Panc1 (cell line): ENCODE data around the gene DMAC2. TPM values are rescaled to one million over a fixed set of nuclear protein-coding genes. Genes with fewer than 3 reads are reported as not detected.
"Not testable (repeated sequence)": the region's sequence is repeated elsewhere in the genome, so short reads cannot be mapped to it uniquely, and the experiment has no call there.

Experiments used
- ATAC-seq: fragments of 200-7000 bp; cut with Tn5 transposase; 2 replicates; pipeline ENCODE4 v1.9.1; 2020; ENCODE audit warnings: mild to moderate bottlenecking, moderate library complexity
- Bru-seq: library from RNA; stranded (reverse); fragments of 400-500 nt; gene quantifications from one replicate; lab custom pipeline; 2021; lab: Mats Ljungman, UMichigan
- BruChase-seq, 2 experiments: library from RNA; stranded (reverse); fragments of 400-500 nt; gene quantifications; one replicate each; lab custom pipeline; 2021; lab: Mats Ljungman, UMichigan
- BruUV-seq: library from RNA; stranded (reverse); fragments of 400-500 nt; replicated peaks from 2 replicates; lab custom pipeline; 2021; lab: Mats Ljungman, UMichigan
- CTCF ChIA-PET: fragments of 300-600 bp; sonication (Branson Sonifier 250); formaldehyde crosslinking; loops from one replicate; lab custom pipeline; 2022; ENCODE audit warnings: antibody characterized with exemption; lab: Charles Lee
- POLR2A ChIA-PET: fragments of 300-600 bp; sonication (Branson Sonifier 250); formaldehyde crosslinking; loops from one replicate; lab custom pipeline; 2022; ENCODE audit warnings: antibody characterized with exemption; lab: Charles Lee
- DNase-seq: peaks from one replicate; pipeline ENCODE4 v3.0.0-alpha.2; 2010; ENCODE audit warnings: low read depth, low spot score
- H3K27ac ChIP-seq: 2 replicates; pipeline ENCODE4 v1.5.1; 2011; ENCODE audit warnings: mild to moderate bottlenecking, low read length, inconsistent platforms
- H3K27me3 ChIP-seq: fragments of 200-500 bp; sonication (Bioruptor generic); 2 replicates; pipeline ENCODE4 v1.6.0; 2014; ENCODE audit warnings: low read length, inconsistent platforms; ENCODE audit not compliant: control insufficient read depth, insufficient read depth
- H3K36me3 ChIP-seq: fragments of 200-500 bp; sonication (Bioruptor generic); 2 replicates; pipeline ENCODE4 v1.5.1; 2014; ENCODE audit warnings: inconsistent platforms, mild to moderate bottlenecking, low read length, moderate library complexity; ENCODE audit not compliant: control insufficient read depth, insufficient read depth
- H3K4me1 ChIP-seq: 2 replicates; pipeline ENCODE4 v1.5.1; 2011; ENCODE audit warnings: inconsistent platforms, mild to moderate bottlenecking, low read length, moderate library complexity; ENCODE audit not compliant: control insufficient read depth, insufficient read depth
- H3K4me3 ChIP-seq, 2 experiments: 2 replicates each; pipeline ENCODE4 v1.5.1; 2011 to 2012; ENCODE audit warnings: low read depth in 2 of 2, low read length in 2 of 2, mild to moderate bottlenecking in 2 of 2, inconsistent platforms in 1 of 2, moderate library complexity in 1 of 2
- H3K9me3 ChIP-seq: fragments of 200-500 bp; sonication (Bioruptor generic); 2 replicates; pipeline ENCODE4 v1.5.1; 2014; ENCODE audit warnings: low read depth, mild to moderate bottlenecking, inconsistent platforms, low read length, moderate library complexity; ENCODE audit not compliant: control insufficient read depth, insufficient read depth
- CTCF ChIP-seq: fragments of 450-650 bp; IDR thresholded peaks from 2 replicates; pipeline ENCODE4 v1.5.1; 2017; ENCODE audit warnings: mild to moderate bottlenecking
- POLR2AphosphoS5 ChIP-seq: IDR thresholded peaks from 2 replicates; pipeline ENCODE4 v1.6.1; 2012; ENCODE audit warnings: mild to moderate bottlenecking, low read depth, low read length, moderate library complexity
- REST ChIP-seq, 2 experiments: IDR thresholded peaks; 2 replicates each; pipeline ENCODE4 v1.6.1; 2011 to 2012; ENCODE audit warnings: low read depth in 2 of 2, control low read depth in 1 of 2, low read length in 1 of 2, mild to moderate bottlenecking in 1 of 2, moderate library complexity in 1 of 2; ENCODE audit not compliant: insufficient read depth in 1 of 2
- TCF7L2 ChIP-seq: IDR thresholded peaks from 2 replicates; pipeline ENCODE4 v1.6.1; 2011; ENCODE audit warnings: mild to moderate bottlenecking, low read depth, low read length, inconsistent platforms
- in situ Hi-C: cut with HindIII; loops from 2 replicates; pipeline ENCODE4 v1.10.0; 2016; ENCODE audit warnings: low sequenced_read_pairs, low pct_unique_long_range_greater_than_20kb
- intact Hi-C: fragments of 100-400 bp; cut with micrococcal nuclease; formaldehyde crosslinking; loops from one replicate; pipeline ENCODE4 v1.10.0; 2022; ENCODE audit not compliant: unreplicated experiment
- long read RNA-seq: library from polyadenylated mRNA; unstranded; transcript quantifications from one replicate; pipeline ENCODE4 v2.0.0, GENCODE V29; 2021; ENCODE audit not compliant: unreplicated experiment
- polyA plus RNA-seq: library from polyadenylated mRNA; unstranded; fragments of >200 nt; gene quantifications from one replicate; pipeline ENCODE4 v1.2.1, GENCODE V29; 2012; ENCODE audit warnings: missing spikeins; ENCODE audit not compliant: insufficient read length
- total RNA-seq: library from RNA; stranded (reverse); gene quantifications from one replicate; pipeline ENCODE4 v1.2.1, GENCODE V29; 2021; ENCODE audit not compliant: unreplicated experiment

Gene DMAC2
- total RNA-seq (37.5 TPM), Bru-seq, nascent RNA (percentile 67 among the genes with signal in this experiment), BruChase-seq, experiment 1, labeled RNA remaining after a 2-hour chase (percentile 69 among the genes with signal in this experiment), BruChase-seq, experiment 2, labeled RNA remaining after a 6-hour chase (percentile 85 among the genes with signal in this experiment)
- 41.6 TPM for polyA plus RNA-seq
- long read RNA-seq, partial matches to known transcripts = 3 of 14 reads
- long read RNA-seq, other reads (novel, unspliced or antisense) = 3 of 14 reads

DNA sequence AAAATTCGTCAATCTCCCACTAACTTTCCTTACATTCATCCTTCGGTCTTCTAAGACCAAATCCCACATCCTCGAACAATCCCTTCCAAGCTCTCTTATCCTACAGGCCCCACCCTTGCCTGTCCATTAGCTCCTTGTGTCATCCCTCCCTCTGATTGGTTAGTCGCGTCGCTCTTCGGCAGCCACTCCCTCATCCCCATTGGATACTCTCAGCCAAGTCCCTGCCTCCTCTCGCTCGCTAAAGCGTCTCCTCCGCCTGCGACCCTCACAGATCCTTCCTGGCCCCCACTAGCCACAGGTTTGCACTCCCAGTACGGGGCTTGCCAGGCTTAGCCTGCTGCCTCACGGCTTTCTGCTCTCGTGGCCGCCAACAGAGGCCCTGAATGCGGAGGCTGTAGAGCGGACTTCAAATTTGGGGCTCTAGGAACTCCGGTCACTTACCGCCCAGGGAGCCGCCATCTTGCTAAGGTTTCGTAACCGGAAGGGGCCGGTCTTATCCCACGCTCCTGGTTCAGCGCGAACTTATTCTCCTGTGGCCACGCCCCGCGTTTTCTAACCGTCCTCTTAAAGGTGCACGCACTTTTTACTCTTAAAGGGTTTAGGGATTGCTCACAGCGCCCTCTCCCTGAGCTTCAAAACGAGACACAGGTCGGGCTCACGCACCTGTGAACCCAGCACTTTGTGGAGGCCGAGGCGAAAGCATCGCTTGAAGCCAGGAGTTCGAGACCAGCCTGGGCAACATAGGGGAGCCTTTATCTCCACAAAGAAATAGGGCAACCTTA is at the start of gene DMAC2:
Gene DMAC2, minus strand, starts transcription at position 472 of the 782 bp plus-strand sequence. Its CDS starts 13 bp downstream, at position 459.
- Histone ChIP-seq H3K4me3 (peak within 1 kb of the TSS; percentile 83 to 85), H3K36me3 (no peaks in the 10 kb centered on the region; the same call in 1 of the 2 replicates), H3K27me3 (no peaks in the 10 kb centered on the region), H3K9me3 (no peaks in the 10 kb centered on the region), H3K27ac (peak within 1 kb of the TSS; percentile 94), H3K4me1 (peaks cover 5% of the 10 kb centered on the region; the same call in 1 of the 2 replicates)
- DNase-seq (peak; percentile 88), ATAC-seq (peak; percentile 99)
- BruUV-seq = no TSS peak
- TF ChIP-seq POLR2AphosphoS5 = peak; percentile 73
- 0 out of 2 replicates have a peak, but pooled peaks have one; percentile 29 for TF ChIP-seq TCF7L2
- no peak for TF ChIP-seq REST (IDR thresholded peaks at IDR 0.05; ENCODE audit: insufficient read depth in 1 of 2, low read depth in 2 of 2, low read length in 1 of 2)
- peak; percentile 68 for TF ChIP-seq CTCF
- intact Hi-C loops = no loop called here
- ChIA-PET POLR2A (interaction anchor here (0.7 kb wide), 2 partner anchors 9 to 399 kb away, joined by 3 to 4 read pairs; no protein-coding TSS in a partner anchor), CTCF (interaction anchor here (0.6 to 1.1 kb wide), 2 partner anchors 11 to 88 kb away, joined by 3 to 4 read pairs; no protein-coding TSS in a partner anchor)
- in situ Hi-C loops = no loop called here

GRCh38 chr19:41486953-41487352 is 47.2 kb upstream of the DMAC2 start:
- DNase-seq, ATAC-seq, H3K27ac ChIP-seq, intact Hi-C loops, H3K4me3 ChIP-seq, CTCF ChIA-PET, in situ Hi-C loops, BruUV-seq, H3K36me3 ChIP-seq, H3K4me1 ChIP-seq, H3K9me3 ChIP-seq, POLR2A ChIA-PET, H3K27me3 ChIP-seq: not testable (repeated sequence)
